ENCODE results near the gene GALNS.
"Not testable (repeated sequence)": the region's sequence is repeated elsewhere in the genome, so short reads cannot be mapped to it uniquely, and the experiment has no call there.

The GALNS gene

GRCh38 chr16:88824256-88825077 lies 32.3 kb downstream of the GALNS start:
- H3K4me3 ChIP-seq (ENCODE audit: low read depth, low read length): no peak overlapping the region
- DNase-seq (ENCODE audit: low read depth, low spot score): no peak
- TF ChIP-seq, protein P1, sequence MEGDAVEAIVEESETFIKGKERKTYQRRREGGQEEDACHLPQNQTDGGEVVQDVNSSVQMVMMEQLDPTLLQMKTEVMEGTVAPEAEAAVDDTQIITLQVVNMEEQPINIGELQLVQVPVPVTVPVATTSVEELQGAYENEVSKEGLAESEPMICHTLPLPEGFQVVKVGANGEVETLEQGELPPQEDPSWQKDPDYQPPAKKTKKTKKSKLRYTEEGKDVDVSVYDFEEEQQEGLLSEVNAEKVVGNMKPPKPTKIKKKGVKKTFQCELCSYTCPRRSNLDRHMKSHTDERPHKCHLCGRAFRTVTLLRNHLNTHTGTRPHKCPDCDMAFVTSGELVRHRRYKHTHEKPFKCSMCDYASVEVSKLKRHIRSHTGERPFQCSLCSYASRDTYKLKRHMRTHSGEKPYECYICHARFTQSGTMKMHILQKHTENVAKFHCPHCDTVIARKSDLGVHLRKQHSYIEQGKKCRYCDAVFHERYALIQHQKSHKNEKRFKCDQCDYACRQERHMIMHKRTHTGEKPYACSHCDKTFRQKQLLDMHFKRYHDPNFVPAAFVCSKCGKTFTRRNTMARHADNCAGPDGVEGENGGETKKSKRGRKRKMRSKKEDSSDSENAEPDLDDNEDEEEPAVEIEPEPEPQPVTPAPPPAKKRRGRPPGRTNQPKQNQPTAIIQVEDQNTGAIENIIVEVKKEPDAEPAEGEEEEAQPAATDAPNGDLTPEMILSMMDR (IDR thresholded peaks at IDR 0.05; ENCODE audit: low read depth, low read length): no peak
- in situ Hi-C loops (cut with HindIII; ENCODE audit: low sequenced_read_pairs): no loop called here

GRCh38 chr16:88823646-88824045 lies 33.1 kb downstream of the GALNS start:
- in situ Hi-C loops (cut with HindIII; ENCODE audit: low sequenced_read_pairs); DNase-seq (ENCODE audit: low read depth, low spot score); H3K4me3 ChIP-seq (ENCODE audit: low read depth, low read length): not testable (repeated sequence)

DNA sequence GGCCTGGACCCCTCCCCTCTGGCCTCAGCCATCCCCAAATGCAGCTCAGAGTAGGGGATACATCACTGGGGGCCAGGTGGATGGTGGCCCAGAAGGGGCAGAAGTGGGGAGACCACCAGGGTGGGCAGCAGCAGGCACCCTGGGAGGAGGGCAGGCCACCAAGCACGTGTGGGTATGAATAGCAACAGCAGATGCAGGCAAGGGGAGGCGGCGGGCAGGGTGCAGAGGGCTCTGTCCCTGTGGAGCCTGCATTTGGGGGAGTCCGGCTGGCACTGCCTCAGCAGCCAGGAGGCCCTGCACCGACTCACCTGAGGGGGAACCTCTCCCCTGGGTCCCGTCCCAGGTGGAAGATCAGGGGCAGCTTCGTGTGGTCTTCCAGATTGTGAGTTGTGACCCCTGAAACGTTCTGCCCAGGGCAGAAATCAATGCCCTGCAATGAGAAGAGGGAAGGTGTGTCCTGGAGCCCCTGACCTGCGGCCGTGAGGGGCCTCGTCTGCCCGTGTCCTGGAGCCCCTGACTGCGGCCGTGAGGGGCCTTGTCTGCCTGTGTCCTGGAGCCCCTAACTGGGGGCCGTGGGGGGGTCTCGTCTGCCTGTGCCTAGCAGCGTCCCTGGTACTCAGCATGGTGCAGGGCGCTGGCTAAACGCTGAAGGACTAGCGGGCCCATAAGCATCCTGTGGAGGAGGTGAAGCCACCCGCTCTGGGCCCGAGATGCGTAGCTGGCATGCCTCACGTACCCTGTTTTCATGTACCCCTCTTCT lies 34.3 kb downstream of the GALNS start:
- TF ChIP-seq, protein P1 (IDR thresholded peaks at IDR 0.05; ENCODE audit: low read depth, low read length): no peak
- no peak for DNase-seq (ENCODE audit: low read depth, low spot score)
- no peak overlapping the region for H3K4me3 ChIP-seq (ENCODE audit: low read depth, low read length)
- in situ Hi-C loops (cut with HindIII; ENCODE audit: low sequenced_read_pairs): no loop called here

DNA sequence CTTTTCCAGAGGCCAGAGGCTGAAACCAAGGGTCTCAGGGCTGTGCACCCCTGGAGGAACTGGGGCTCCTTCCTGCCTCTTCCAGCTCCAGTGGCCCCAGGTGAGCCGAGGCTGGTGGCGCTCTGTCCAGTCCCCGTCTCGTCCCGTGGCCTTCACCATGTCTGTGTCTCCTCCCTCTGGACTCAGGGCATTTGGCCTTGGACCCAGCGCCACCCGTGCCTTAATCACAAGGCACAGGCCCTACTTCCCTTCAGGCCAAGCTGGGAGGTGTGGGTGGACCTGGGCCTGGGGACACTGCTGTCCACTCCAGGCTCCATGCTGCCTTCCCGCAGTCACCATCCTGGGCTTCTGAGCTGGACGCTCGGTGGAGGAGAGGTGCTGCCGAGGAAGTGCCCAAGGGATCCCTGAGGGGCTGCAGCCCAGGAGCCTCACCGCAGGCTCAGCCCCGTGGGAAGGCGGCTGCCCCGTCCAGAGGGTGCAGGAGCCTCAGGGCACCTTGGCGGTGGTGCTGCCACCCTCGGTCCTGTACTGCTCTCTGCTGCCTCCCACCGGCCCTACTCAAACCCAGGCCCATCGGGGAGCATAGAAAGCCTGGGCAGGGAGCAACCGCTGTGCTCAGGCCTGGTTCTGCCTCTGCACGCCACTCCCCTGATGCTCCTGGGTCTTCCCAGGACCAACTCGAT lies 35.4 kb downstream of the GALNS start:
- in situ Hi-C loops (cut with HindIII; ENCODE audit: low sequenced_read_pairs): no loop called here
- TF ChIP-seq, protein P1 (IDR thresholded peaks at IDR 0.05; ENCODE audit: low read depth, low read length): no peak
- no peak for DNase-seq (ENCODE audit: low read depth, low spot score)
- H3K4me3 ChIP-seq (ENCODE audit: low read depth, low read length): no peak overlapping the region

DNA sequence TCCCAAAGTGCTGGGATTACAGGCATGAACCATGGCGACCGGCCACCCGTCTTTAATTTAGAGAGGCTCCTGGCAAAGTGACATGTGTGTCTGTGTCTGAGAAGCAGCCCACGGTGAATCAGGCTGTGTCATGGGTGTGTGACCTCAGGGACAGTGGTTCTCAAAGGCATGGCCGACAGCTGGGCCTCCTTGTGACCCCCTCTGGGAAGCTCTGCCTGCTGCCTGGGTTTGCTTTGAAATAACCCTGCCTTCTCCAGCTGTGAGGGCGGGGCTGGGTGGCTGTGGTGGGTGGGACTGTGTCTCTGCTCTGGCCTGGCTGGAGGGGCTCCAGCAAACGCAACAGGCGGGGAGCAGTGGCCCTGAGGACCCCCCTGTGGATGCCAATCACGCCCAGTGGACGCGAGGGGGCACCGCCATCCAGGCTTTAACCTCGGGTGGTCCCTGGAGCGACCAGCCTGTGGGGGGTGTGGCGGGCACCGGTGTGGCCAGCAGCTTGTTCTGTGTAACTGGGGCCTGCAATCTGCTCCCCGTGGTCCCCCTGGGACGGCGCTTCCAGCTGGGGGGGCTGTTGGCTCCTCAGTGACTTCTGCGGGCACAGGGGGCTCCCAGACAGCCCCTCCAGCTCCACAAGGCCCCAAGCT lies 36.2 kb downstream of the GALNS start:
- in situ Hi-C loops (cut with HindIII; ENCODE audit: low sequenced_read_pairs): no loop called here
- H3K4me3 ChIP-seq (ENCODE audit: low read depth, low read length): no peak overlapping the region
- DNase-seq (ENCODE audit: low read depth, low spot score): no peak
- TF ChIP-seq, protein P1 (IDR thresholded peaks at IDR 0.05; ENCODE audit: low read depth, low read length): no peak

- no peak for DNase-seq (ENCODE audit: low read depth, low spot score)
- TF ChIP-seq, protein P1 (IDR thresholded peaks at IDR 0.05; ENCODE audit: low read depth, low read length): no peak
- in situ Hi-C loops (cut with HindIII; ENCODE audit: low sequenced_read_pairs): no loop called here
- no peak overlapping the region for H3K4me3 ChIP-seq (ENCODE audit: low read depth, low read length)
Observed at GRCh38 chr16:88819126-88819525, 37.6 kb downstream of the GALNS start.

All from astrocyte of the spinal cord (primary cell).